GM18858 (cell line): ENCODE results near the gene ZFP36L1.

Source experiments
- ATAC-seq: cut with Tn5 transposase; IDR thresholded peaks from one replicate; pipeline ENCODE4 v1.9.1; 2021; ENCODE audit not compliant: unreplicated experiment

Gene ZFP36L1

DNA sequence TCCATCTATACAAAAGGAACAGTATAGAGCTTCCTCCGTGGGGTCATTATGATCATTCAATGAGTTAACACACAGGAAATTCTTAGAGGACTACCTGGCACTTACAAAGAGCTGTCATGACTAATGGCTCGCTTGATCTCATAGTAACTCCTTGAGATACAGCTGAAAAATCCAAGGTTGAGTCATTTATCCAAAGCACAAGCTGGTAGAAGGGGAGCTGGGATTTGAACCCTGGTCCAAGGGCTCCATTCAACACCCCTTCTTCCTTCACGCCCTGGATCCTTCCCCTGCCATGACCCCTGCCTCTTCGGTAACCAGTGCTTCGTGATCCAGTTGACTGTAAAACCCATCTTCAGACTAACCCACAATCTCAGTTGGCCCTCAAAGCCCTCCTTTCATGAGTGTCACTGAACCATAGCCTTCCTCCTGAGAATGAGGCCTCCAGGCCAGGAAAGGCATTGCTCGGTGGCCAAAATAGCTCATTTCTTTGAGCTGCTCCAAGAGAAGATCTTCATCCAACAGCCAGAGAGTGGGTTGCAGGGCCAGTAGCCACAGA is 7.8 kb downstream of the ZFP36L1 start:
- no peak for ATAC-seq

DNA sequence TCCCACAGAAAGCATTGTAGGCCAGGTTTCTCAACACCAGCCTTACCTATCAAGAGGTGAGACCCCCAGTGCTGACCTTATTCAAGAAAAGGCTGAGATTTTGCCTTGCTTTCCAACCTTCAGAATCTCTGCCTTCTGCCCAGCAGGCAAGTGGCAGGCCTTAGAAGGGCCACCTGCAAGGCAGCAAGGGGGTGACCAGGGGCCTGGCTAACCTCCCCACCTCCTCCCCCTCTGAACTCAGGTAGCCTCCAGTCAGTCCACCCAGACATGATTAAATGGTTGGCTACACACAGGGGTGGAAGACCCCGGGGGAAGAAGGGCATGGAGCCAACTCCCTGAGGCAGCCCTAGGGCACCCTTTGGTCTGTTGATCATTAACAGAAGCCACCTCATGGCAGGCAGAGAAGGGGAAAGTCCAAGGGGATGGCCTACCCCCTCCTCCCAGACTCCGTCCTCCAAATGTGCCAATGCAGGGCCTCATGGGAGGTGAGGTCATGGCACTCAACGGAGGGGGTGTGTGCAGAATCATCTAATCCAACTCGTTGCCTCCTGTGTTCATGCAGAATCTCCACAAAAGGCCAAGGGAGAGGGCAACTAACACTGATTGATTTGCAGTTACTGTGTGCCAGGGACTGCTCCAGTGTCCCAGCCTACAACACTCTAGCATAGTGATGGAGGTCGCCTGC is 8.5 kb downstream of the ZFP36L1 start:
- ATAC-seq = no peak

DNA sequence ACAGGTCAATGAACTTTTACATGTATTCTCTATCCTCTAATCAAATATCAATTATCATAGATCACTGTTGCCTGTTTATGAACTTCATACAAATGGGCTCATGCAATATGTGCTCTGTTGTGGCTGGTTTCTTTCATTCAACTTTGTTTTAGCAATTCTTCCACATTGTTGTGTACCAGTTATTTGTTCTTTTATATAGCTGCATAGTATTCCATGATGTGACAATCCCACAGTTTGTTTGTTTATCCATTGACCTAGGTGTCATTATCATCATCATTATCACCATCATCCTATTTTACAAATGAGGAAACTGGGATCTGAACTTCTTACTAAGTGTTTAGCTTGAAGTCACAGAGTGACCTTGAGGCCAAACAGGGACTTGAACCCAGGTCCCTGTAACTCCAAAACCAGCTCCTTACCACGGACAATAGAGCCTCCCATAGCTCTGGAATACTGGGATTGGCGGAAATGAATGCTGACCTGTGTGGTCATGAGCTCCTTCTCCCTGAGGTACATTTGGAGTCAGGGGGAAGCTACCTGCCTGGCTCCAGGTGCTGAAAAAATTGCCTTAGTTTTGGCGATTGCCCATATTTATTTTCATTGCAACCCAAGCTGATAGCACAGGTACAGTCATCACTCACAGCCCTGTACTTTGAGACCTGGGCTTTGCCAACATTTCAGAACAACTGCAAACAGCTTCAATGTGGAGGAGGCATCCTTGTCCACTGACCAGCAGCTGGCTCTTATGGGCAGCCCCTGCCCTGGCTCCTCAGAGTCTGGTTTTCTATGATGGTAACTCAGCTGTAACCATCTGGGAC is 9.2 kb downstream of the ZFP36L1 start:
- ATAC-seq = no peak

DNA sequence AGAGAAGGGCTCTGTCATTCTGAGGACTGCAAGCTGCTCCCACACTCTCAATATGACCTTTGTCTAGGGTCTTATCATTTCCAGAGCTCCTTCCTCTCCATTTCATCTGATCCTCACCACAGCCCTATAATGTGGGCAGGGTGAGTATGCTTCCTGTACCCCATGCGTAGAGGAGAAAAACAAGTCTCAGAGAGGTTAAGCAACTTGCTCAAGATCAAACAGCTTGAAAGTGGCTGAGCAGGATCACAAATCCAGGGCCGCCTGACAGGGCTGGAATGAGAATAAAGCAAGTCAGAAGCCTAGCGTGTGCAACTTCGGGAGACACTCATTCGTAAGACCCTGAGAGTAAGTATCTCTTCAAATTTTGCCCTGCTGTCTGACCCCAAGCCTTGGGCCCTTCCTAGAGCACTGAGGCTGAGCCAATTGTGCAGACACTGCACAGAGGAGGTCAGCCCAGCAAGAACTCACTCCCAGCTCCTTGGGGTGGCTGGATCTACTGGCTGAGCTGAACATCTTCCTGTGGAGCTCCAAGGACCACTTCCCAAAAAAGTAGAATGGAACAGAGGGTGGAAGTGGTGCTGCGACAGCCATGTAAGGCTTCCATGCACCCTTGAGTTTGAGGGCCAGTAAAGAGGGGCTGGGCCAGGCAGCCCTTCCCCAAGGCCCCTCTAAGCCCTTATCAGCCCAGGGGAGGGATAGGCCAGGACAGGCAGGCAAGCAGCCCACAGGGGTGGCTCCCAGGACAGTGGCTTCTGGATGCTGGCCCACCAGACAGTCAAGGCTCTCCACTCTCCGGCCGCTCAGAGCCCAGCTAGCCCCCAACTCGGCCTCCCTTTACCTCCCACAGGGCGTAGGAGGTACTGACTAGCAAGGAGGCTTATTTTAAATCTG is 10.5 kb downstream of the ZFP36L1 start:
- no peak for ATAC-seq

DNA sequence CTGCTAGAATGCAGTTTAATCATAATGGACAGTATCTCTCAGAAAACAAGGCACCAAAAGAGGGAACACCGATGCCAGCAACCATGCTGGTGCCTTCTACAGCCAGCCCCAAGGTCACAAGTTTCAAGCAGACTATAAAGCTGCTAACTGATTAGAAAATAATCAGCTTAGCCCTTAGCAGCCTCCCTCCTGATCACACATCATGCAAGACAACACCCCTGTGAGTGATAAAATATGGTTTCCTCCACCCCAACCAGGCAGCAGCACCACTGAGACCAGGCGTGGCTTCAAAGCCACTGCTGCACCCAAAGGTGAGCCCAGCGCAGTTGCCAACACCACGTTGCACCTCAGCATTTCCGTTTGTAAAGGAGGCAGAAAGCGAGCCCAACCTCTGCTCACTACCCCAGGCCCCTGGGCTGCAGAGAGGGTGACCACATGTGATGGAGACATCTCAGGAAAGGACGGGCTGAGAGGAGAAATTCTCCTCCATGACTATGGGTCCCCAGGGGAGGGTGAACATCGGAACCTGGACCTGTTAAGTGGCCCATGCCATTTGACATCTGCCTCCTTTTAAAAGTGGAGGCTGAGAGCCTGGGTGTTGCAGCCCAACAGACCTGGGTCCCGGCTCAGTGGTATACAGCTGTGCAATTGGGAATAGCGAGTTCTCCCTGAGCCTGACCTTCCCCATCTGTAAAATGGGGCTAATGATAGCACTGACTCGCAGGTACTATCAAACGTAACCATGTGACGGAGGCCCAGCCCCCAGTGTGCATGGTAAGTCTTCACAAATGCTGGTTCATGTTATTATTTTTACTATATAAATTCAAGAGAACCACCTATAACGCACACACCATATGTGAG is 11.5 kb downstream of the ZFP36L1 start:
- no peak for ATAC-seq

DNA sequence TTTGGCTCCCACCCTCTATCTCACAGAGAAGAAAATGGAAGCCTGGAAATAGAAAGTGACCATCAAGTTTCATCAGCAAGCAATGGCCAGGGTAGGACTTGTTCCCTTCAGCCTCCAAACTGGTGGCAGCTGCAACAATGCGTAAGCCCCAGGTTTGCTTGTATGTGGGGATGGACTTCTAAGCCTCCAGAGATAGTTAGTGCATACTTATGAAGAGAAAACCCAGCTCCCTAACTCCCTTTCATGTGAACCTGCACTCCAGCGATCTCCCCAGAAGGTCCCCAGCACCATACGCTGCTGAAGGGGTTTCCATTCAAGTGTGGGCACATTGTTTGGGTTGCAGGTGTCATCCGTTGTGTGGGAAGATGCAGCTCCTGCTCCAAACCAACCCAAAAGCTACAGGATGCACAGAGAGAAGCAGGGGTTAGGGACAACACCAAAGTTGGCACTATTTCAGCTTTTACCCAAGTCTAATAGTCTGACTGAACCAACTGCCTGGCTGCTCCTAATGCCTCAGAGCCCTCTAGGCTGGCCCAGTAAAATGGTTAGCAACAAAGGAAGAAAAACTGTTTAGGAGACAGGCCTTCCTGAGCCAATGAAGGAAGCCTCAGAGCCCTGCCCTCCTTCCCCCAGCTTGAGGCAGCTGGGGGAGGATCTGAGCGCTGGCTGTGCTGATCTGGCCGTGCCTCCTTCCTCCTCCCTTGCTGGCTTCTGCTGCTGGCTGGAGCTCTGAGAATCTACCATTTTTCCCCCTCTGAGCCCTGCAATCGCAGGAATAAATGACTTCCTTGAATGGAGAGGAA is 12.3 kb downstream of the ZFP36L1 start:
- ATAC-seq = no peak

DNA sequence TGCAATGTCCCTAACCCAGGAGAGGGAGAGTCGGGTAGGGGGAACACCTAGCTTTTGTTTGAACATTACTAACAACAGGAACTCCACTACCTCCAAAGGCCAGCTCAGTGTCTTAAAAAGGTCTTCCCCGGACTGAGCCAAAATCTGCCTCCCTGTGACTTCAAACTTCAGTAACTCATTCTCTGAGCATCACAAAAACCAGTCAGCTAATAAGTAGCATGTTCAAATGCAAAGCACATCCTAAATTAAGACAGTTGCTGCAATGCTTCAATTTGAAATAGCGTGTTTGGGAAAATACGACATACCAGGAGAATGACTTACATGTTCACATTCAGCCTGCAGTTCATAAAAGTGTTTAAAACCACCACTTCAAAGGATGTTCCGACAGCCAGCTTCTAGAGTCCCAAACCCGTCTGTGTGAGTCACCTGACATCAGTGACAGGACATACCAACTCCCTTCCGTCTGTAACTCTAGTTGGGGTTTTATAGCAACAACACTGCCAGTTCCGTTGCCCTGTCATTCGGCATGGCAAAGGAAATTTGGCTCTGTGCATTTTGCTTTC is 13.0 kb downstream of the ZFP36L1 start:
- no peak for ATAC-seq

DNA sequence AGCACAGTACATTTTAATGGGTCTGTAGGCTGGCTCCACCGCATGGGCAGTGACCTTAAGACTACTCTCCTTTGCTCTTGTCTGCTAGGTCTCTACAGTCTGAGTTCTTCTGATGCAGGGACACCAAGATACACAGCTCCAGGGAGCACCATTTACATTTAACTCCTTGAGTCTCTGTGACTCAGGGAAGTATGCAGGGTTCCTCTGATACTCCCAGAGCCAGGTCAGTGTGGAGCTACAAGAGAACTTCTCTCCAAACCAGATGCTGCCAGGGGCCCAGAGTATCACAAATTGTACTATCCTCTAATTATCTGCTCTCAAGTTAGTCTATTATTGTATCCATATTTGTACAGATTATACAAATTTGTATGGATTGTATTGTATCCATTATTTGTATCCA is 15.2 kb downstream of the ZFP36L1 start:
- ATAC-seq = no peak

DNA sequence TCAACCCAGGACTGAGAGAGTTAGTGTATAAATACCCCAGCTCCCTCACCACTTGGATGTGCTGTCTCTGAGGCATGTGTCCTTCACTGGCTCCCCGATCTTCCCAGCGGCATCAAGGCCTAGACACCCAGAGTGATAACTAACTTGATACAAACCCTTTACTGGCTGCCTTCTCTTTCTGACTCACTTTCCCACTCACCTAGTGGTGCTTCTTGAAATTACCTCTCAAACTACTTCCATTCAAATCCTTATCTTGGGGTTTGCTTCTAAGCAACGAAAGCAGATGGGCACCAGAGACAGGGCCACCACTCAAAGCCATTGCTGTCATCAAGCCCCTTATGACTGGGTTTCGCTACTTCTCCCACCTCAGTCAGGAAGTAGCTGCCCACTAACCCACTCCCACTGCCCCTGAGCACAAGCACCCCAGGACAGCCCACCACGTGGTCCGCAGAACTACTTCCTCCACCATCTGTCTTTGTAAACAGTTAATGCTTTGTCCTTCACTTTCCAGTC is 17.2 kb downstream of the ZFP36L1 start:
- ATAC-seq = no peak

DNA sequence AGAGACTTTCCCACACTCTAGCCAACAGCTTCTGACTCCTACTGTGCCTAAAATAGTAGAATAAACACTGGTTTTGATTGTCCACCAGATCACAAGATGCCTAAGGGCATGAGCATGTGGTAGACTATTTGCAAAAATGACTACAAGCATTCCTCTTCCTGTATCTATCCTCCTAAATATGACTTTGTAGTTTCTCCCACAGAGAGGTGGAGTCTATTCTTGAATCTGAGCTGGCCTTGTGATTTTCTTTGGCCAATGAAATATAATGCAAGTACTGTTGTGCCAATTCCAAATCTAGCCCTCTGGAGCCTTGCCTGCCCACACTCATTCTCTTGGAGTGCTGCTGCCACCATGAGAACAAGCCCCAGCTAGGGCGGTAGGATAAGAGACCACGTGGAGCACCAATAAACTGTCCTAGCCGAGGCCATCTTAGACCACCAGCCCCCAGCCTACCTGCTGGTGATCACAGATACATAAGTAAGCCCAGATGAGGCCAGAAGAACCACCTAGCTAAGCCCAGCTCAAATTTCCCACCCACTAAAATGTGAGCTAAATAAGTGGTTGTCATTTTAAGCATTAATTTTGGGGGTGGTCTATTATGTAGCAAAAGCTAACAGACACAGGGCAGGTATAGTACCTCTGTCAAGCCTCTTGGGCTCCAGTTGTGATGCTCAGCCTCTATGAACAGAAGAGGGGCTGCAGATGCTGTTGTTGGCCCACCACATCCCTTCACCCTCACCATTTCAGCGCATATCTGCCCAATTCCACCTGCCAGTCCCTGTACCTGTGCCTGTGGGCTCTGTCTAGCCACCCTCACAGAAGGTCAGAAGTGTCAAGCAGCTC is 17.9 kb downstream of the ZFP36L1 start:
- no peak for ATAC-seq

DNA sequence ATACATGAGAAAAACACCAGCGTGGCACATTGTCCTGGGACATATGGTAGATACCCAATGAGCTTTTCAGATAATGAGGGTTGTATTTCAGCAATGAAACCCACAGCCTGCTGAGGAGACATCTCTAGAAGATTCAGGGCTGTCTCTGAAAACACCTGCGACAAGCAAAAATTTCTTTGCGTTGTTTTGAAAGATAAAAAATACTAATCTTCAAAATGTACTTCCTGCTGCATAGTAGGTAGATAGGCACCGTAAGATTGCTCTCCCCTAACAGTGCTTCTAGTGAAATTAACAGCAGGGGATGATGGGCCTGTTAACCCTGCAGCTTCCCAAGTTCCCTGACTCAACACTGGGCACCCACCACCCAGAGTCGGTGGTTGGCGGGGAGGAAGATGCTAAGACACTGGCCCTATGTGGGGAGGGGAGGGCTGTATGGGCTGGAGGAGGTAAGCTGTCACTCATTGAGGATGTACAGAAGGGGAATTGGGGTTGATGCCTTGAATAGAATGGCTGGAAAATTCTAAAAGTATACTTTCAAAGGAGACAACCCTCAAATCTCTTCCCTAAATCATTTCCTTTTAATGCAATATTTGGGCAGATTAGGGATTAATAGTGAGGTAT is 20.0 kb downstream of the ZFP36L1 start:
- no peak for ATAC-seq

DNA sequence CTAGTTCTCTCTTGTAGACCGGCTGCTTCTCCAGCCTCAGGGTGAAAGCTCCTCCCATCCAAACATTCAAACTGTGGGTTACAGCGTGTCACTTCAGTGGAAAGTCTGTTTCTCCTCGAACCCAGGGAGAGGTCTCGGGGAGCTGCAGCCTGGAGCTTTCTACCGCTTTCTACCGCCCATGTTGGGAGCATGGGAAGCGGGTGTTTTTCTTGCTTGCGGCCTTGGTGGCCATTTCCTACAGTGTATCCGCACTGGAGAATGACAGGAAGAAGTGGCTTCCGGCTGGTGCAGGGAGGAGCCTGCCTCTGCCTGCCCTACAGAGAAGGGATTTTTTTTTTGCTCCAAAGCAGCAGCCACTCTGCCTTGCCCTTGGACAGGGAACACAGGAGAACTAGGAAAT is 21.2 kb downstream of the ZFP36L1 start:
- ATAC-seq = no peak

DNA sequence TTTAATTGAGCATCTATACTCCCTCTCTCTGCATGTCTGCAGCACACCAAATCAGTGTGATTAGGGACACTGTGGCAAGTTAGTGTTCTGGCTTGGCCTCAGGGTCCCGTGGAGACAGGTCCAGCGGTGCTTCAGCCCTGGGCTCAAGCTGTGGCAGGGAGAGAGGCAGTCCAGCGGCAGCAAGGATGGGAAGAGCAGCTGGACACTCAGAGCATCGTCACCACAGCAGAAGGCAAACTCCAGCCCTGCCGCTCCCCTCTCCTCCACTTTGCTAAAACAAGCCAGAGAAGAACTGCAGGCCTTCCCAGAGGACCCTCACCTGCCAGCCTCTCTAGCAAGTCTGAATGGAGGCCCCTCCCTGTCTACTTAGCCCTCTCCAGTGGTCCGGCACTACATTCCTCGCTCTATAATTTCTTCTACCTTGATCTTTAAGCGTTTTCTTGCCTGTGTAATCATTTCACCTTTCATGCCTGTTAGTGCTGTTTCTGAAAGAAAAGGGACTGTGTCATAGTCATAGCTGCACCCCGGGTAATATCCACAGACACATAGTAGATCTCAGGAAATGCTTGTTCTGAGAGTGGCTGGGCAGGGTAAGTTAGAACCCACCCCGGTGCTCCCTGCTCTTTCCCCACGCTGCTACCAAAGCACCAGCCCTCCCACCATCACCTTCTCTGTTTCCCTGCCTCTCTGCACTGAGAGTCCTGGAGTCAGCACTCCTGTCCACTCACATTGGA is 22.1 kb downstream of the ZFP36L1 start:
- no peak for ATAC-seq

DNA sequence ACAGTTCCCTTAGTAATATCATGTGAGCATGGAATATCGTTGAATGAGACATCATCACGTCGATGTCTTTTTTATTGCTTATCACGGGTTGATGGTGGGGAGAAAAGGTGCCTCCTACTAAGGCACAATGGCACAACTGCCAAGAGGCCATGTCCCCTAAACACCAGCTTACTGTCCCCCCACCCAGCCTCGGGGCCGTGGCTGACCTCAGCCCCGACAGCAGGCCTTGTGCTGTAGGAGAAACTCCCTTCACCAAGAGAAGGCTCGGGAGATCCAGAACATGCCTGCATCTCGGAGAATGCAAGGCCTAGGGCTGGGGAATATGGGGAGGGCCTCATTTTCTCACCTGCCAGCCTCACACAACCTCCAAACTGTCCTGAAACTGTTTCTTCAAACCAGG is 22.8 kb downstream of the ZFP36L1 start:
- ATAC-seq = no peak

DNA sequence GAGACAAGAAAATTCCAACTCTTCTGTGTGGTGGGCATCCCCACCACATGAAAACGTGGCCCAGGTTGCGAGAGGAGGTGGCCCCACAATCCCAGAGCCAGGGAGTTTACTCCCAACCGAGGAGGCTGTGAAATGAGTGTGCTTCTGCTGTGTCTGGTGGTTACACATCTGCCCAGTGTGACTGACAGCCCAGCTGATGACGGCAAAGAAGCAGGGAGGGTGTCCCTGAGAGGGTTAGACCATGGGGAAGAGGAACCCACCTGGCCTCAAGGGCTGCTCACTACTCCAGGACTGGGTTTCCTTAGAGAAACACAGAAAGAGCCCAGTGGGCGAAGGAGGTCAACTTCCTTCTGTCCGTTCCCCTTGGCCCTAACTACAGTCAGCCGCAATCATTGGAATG is 24.6 kb downstream of the ZFP36L1 start:
- ATAC-seq = no peak

DNA sequence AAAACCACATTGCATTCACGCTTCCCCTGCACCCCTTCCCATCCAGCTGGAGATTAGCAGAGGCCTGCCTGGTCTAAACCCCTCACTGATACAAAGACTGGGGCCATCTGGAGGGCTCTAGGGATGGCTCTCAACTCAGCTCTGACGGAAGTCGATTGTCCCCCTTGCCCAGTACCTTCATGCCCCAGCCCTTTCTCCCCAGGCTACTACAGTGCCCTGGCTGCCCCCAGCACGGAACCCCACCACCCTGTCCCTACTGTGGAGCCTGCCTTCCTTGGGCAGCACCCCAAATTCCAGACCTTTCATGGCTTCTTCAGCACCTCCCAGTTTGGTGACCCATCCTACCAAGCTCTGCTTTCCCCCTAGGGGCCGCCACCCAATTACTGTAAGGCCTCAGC is 25.6 kb downstream of the ZFP36L1 start:
- no peak for ATAC-seq
